ENCODE results near the gene KRT84.

Gene KRT84, protein sequence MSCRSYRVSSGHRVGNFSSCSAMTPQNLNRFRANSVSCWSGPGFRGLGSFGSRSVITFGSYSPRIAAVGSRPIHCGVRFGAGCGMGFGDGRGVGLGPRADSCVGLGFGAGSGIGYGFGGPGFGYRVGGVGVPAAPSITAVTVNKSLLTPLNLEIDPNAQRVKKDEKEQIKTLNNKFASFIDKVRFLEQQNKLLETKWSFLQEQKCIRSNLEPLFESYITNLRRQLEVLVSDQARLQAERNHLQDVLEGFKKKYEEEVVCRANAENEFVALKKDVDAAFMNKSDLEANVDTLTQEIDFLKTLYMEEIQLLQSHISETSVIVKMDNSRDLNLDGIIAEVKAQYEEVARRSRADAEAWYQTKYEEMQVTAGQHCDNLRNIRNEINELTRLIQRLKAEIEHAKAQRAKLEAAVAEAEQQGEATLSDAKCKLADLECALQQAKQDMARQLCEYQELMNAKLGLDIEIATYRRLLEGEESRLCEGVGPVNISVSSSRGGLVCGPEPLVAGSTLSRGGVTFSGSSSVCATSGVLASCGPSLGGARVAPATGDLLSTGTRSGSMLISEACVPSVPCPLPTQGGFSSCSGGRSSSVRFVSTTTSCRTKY

GRCh38 chr12:52385226-52385702, at the start of gene KRT84:
TSS of gene KRT84 (minus strand) at chr12:52385652. CDS start at chr12:52385585, 67 bp downstream.
- DNase-seq (ENCODE audit: low read depth in 2 of 2): no peak

GRCh38 chr12:52434760-52435530, 49.5 kb upstream of the KRT84 start:
- no peak for DNase-seq (ENCODE audit: low read depth in 2 of 2)

- no peak for DNase-seq (ENCODE audit: low read depth in 2 of 2)
Measured at GRCh38 chr12:52434081-52434733, 48.8 kb upstream of the KRT84 start, which contains the start of gene KRT75. TSS of gene KRT75 (minus strand) at chr12:52434371. CDS start at chr12:52434304, 67 bp downstream.

- DNase-seq (ENCODE audit: low read depth in 2 of 2): no peak
Measured at GRCh38 chr12:52433501-52434080, 48.1 kb upstream of the KRT84 start.

DNA sequence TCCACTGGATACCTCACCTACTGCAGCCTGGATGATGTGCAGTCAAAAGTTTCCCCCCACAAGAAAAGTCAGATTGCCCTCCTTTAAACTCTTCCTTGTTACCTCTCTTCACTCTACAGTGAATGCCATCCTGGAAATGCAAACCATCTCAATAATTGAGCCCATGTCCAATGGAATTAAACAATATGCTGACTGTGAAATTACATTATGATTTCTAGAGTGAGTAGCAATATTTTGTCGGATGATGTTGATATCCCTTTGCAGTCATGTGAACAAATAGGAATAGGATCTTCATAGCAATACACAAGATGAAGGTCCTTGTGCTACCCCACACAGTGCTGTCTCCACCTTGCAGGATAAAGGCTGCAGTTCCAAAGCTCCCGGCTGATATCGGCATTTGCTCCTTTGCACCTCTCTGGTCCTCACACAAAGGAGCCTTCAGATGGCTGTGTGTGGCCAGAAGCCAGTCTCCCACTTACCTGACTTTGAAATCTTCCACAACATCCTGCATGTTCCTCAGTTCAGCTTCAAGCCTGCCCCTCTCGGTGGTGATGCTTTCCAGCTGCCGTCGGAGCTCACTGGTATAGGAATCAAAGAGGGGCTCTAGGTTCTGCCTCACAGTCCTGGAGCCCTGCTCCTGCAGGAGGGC, 47.2 kb upstream of the KRT84 start:
- DNase-seq (ENCODE audit: low read depth in 2 of 2): no peak

DNA sequence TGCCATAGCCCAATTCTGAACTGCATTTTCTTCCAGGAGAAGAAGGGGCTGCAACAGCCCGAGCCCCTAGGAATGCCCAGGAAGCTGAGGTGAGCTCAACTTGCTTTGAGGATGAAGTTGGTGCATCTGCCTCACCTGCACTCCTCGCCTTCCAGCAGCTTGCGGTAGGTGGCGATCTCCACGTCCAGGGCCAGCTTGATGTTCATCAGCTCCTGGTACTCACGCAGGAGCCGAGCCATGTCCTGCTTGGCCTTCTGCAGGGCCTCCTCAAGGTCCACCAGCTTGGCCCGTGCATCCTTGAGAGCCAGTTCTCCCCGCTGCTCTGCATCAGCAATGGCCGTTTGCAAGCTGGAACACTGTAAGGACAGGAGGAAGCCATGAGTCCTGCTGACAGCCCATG, 42.7 kb upstream of the KRT84 start:
- no peak for DNase-seq (ENCODE audit: low read depth in 2 of 2)

DNA sequence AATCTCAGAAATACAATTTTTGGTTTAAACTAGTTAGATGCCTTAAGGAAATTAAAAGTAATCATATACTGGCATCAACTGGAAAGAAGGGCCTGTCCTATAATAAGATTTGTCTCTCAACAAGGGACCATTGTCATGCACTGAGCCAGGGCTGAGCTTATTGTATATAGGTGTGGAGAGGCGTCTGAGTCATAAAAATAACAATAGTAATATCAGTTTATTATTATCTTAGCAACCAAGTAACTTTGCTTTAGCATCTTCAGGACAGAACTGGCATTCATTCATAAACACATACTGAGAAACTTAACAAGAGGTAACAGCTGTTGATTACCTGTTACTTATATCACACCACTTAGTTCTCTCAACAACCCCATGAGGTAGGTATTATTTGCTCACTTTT, 41.6 kb upstream of the KRT84 start:
- no peak for DNase-seq (ENCODE audit: low read depth in 2 of 2)

DNA sequence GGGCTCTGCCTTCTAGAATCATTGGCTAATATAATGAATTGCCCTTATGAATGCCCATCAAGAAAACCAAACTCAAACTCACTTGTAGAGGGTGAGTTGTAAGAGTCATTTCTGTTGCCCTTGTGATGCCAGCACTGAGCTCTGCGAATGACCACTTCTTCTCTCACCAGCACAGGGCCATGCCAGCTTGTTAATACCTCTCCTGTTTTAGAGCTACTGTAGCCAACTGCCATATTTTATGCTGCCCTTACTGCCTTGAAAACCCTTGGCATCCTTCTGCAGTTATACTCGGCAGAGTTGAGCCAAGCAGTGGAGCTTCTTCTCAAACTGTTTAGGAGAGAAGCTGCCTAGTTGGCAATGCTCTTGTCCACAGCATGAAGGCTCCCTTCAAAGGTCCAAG, 40.6 kb upstream of the KRT84 start:
- DNase-seq (ENCODE audit: low read depth in 2 of 2): no peak

DNA sequence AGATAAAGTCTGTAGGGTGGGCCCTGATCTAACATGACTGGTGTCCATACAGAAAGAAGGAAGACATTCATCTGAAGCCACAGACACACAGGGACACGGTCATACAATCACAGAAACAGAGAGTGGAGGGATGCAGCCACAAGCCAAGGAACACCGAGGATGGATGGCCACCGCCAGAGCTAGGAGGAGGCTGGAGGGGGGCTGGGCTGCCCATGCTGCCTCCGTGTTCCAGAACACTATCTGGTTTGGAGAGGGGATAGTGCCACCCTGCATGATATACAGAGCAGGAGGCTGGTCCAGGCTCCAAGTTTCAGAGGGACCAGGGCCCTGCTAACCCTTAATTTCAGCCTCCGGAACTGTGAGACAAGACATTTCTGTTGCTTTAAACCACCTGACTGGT, 40.0 kb upstream of the KRT84 start:
- DNase-seq (ENCODE audit: low read depth in 2 of 2): no peak

DNA sequence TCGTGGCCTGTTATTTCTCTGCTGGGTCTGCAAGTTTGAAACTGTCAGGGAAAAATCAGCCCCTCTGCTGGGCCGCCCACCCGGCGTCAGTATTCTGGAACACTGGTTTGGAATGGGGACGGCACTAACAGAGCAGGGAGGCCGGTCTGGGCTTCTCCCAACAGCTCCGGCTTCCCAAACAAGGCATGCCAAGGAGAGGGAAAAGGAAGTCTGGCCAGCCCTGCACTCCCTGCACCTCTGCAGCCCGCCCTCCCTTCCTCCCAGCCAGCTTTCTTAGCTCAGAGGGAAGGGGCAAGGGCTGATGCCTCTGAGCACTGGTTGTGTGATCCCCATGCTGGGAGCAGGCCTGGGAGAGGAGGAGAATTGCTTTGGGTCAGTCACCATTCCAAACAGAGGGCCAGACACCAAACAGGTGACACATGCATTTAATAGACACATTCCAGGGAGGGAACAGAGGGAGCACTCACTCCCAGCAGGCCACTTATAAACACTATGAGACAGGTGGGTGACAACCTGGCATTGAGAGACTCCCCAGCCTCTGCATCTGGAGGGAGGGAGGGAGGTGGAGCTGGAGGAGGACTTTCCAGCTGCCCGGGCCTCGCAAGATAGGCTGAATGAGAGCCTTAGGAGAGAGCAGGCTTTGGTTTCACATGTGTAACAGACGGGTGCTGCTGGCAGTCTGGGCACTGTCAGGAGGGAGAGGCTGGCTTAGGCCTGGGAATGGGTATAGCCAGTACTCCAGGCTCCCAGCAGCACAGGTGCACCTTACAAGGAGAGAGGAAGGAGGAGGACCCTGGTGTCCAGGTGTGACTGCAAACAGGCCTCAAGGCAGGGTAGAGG, 38.4 kb upstream of the KRT84 start:
- no peak for DNase-seq (ENCODE audit: low read depth in 2 of 2)

DNA sequence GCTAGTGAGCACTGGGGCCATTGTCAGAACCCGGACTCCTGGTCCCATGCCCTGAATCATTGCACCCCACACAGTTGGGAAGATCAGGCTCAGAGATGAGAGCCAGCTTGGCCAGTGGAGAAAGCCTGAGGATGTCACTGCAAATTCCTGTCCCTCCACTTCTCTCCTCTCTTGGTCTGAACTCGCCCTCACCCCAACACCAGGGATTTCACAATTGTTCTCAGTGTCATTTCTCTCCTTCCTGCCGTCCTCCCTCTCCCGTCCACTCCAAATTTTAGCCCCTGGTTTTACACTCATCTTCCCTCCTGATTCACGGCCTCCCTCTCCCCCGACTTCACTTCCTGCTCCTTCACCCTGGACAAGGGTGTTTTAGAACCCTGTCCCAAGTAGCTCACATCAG, 37.6 kb upstream of the KRT84 start:
- no peak for DNase-seq (ENCODE audit: low read depth in 2 of 2)

DNA sequence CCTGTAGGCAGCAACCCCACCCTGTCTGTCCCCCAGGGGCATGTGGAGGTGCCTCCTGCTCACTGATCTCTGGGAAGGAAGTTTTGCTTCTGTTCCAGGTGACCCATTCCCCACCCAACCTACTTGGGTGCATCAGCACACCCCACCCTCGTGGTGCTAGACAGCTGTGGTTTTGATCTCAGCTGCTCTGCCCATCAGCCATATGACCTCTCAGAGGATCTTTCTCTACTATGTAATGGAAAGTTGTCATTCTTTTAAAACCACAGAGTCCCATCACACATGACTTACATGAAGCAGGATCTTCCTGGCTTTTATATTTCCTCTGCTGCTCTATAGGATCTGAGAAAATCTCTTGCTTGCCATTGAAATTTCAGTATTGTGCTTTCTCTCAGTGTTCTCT, 34.2 kb upstream of the KRT84 start:
- no peak for DNase-seq (ENCODE audit: low read depth in 2 of 2)

DNA sequence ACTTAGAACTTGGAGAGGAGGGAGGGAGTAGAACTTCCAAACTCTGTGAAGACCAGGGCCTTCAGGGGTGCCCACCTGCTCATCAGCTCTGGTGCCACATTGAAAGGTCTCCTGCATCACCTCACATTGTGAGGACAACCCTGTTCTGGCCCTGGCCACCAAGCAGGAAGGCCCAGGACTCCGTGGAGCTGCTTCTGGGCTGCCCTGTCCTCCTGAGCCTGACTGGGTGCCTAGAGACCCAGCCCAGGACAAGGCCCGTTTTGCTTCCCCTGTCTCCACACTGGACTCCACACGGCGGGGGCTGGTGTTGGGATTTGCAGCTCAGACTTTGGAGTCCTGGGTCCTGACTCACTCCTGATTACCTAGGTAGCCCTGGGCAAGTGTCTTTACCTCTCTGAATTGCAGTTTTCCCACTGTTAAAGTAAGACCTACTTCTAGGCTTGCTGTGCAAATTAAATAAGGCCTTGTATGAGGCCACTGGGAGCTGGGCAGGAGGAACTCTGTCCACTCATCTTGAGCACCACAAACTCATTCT, 33.2 kb upstream of the KRT84 start:
- no peak for DNase-seq (ENCODE audit: low read depth in 2 of 2)

DNA sequence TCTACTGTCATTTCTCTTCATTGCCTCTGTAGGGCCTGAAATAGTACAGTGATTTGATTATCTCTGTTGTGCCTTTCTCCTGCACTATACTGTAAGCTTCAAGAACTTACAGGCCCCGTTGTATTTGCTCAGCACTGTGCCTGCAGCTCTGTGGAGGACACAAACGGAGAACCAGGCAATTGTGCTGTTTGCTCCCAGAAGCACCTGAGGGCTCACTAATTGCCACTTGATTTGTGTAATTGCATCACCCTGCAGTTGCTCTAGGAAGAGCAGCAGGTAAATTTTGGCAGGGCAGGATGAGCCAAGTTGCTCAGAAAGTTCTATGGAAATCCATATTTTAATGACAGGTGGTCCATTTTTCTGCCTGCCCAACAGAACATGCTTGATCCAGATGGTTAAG, 32.3 kb upstream of the KRT84 start:
- no peak for DNase-seq (ENCODE audit: low read depth in 2 of 2)

DNA sequence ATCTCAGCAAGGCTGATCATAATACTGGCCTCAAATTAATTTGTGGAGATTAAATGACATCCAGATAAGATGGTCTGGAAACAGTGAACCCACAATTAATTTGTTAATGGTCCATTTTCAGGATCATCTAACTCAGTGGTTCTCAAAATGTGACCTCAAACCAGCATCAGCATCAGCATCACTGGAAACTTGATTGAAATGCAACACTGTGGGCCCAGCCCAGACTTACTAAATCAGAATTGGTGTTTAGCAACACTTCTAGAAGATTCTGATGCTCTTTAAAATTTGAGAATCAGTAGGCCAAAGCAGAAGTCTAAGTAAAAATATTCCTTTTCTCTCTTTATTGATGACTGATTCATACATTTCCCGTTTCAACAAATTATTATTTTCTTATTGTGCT, 31.3 kb upstream of the KRT84 start:
- DNase-seq (ENCODE audit: low read depth in 2 of 2): no peak

DNA sequence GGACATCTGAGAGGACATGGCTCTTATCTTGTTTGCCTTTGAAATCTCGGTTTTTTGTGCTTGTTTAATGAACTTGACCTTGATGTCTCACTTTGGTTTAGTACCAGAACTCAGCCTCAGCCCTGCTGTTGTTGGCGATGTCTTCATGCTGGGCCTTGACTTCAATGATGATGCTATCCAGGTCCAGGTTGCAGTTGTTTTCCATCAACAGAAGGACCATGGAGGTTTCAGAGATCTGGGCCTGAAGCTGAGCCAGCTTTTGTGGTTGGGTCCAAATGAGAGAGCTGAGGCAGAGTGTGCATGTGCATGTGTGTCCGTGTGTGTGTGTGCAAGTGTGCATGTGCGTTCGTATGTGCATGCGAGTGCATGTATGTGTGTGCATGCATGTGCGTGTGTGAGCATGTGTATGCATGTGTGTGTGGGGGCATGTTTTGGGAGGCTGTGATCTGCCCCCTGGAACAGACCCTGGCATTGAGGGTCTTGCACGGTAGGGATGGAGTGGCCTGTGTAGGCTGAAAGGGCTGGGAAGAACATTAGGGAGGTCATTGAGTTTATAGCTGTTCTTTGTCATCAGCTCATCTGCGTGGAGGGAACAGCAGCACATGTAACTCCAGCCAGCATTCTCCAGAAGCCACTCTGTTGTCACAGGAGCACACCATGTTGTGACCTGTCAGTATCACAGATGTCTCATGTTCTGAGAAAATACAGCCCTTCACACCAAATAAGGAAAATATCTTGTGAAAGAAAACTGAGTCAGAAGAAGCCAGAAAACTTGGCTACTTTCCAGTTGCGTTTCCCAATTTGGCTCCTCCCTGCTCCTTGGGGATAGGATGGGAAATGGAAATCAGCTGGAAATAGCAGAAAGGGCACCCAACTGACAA, 30.7 kb upstream of the KRT84 start:
- DNase-seq (ENCODE audit: low read depth in 2 of 2): no peak

DNA sequence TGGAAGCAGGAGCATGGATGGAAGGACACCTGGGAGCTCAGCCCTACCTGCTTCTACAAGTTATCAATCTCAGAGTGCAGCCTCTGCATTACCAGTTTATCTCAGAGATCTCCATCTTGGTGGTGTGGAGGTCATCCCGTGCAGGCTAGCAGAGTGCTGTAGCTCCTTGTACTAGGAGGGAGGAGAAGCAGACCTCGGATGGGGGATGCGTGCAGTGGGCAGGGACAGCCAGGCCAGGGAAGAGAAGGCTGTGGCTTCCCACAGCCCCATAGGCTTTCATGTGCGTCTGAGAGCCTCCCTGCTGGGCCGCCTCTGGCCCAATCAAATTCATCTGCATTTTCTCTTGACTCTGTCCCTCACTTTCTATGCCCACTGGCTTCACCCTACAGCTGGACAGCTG, 29.5 kb upstream of the KRT84 start:
- DNase-seq (ENCODE audit: low read depth in 2 of 2): no peak

GRCh38 chr12:52413782-52414345, 28.4 kb upstream of the KRT84 start:
- DNase-seq (ENCODE audit: low read depth in 2 of 2): no peak

DNA sequence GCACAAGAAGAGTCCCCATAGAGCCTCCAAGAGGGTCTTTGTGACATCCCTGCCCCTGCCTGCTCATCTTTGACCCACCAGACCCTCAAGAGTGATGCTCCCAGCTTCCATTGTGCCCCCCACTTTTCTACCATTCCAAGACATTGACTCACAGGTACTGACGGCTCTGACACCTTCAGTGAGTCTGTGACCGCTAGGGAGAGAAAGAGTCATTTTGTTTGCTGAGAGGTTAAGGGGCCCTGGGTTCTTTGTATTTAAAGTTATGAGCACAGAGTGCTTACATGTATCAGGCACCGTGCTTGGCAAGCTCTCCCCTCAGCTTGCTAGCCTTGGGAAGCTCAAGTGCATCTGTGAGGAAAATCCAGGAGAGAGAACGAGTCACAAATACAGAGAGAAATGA, 27.8 kb upstream of the KRT84 start:
- no peak for DNase-seq (ENCODE audit: low read depth in 2 of 2)
